VCaP (cell line): ENCODE measurements around the gene KLF17.

Experiments
- H3K27ac ChIP-seq: fragments of 450-650 bp; 2 replicates; pipeline ENCODE4 v1.5.1; 2017
- TF ChIP-seq, protein P1 (sequence below): fragments of 450-650 bp; conservative IDR thresholded peaks from 2 replicates; pipeline ENCODE4 v1.5.1; 2017; ENCODE audit warnings: mild to moderate bottlenecking, moderate library complexity

The KLF17 gene, protein sequence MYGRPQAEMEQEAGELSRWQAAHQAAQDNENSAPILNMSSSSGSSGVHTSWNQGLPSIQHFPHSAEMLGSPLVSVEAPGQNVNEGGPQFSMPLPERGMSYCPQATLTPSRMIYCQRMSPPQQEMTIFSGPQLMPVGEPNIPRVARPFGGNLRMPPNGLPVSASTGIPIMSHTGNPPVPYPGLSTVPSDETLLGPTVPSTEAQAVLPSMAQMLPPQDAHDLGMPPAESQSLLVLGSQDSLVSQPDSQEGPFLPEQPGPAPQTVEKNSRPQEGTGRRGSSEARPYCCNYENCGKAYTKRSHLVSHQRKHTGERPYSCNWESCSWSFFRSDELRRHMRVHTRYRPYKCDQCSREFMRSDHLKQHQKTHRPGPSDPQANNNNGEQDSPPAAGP

DNA sequence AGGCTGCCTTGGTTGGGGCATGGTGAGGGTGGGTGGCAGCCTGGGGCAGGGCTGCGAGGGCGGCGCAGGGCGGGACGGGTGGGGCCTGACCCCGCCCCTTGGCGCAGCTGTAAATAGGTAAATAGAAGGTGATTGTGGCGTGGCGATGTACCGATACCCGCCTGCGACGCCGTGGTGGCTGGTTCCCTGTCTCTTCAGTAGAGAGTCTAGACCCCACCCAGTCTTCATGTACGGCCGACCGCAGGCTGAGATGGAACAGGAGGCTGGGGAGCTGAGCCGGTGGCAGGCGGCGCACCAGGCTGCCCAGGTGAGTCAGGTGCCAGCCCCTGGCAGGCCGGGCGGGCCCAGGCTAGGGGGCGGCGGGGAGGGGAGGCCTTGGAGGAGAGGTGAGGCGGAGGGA is at the start of gene KLF17:
Gene KLF17, plus strand, starts transcription at position 140 of the 400 bp plus-strand sequence. Its CDS starts 87 bp downstream, at position 227.
- no peak within 1 kb of the TSS for H3K27ac ChIP-seq
- TF ChIP-seq, protein P1, sequence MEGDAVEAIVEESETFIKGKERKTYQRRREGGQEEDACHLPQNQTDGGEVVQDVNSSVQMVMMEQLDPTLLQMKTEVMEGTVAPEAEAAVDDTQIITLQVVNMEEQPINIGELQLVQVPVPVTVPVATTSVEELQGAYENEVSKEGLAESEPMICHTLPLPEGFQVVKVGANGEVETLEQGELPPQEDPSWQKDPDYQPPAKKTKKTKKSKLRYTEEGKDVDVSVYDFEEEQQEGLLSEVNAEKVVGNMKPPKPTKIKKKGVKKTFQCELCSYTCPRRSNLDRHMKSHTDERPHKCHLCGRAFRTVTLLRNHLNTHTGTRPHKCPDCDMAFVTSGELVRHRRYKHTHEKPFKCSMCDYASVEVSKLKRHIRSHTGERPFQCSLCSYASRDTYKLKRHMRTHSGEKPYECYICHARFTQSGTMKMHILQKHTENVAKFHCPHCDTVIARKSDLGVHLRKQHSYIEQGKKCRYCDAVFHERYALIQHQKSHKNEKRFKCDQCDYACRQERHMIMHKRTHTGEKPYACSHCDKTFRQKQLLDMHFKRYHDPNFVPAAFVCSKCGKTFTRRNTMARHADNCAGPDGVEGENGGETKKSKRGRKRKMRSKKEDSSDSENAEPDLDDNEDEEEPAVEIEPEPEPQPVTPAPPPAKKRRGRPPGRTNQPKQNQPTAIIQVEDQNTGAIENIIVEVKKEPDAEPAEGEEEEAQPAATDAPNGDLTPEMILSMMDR: no peak

DNA sequence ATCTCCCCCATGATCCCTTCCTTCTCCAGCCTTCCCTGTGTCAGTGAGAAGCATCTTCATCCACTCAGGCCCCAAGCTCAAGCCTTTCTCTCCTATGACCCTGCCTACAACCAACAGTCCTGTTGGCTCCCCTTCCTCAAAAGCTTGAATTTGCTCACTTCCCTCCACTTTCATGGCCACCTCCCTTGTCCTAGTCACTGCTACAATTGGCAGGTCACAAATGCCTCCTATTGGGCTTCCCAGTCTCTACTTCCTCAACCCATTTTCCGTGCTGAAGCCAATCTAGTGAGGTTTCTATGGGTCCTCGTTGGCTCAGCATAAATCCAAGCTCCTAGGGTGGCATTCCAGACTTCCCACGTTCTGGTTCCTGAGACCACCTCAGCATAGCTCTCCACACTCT is 47.2 kb upstream of the KLF17 start:
- TF ChIP-seq, protein P1: no peak
- no peak overlapping the region for H3K27ac ChIP-seq

DNA sequence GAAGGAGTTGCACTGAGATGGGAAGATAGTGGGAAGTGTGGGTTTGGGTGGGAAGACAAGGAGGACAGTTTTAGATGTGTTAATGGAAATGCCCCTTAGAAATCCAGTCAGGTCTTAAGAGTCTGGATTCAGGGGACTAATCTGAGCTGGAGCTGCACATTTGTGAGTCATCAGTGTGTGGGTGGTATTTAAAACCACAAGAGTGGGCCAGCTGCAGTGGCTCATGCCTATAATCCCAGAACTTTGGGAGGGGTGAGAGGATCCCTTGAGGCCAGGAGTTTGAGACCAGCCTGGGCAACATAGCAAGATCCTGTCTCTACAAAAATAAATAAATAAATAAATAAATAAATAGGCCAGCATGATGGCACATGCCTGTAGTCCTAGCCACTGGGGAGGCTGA is 46.4 kb upstream of the KLF17 start:
- no peak overlapping the region for H3K27ac ChIP-seq
- TF ChIP-seq, protein P1: no peak

DNA sequence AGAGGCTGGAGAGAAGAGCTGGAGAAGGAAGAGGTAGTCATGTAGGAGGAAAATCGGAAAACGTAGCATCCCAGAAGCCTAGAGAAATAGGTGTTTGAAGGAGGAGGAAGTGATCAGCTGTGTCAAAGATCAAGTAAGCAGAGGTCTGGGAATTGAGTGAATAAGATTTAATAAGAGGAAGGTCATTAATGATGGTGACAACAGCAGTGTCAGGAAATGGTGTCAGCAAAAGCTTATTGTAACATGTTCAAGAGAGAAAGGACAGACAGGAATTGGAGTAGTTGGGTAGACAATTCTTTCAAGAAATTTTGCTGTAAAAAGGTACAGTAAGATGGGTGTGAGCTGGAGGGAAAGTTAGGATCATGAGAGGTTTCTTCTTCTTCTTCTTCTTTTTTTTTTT is 45.8 kb upstream of the KLF17 start:
- no peak overlapping the region for H3K27ac ChIP-seq
- TF ChIP-seq, protein P1: no peak

DNA sequence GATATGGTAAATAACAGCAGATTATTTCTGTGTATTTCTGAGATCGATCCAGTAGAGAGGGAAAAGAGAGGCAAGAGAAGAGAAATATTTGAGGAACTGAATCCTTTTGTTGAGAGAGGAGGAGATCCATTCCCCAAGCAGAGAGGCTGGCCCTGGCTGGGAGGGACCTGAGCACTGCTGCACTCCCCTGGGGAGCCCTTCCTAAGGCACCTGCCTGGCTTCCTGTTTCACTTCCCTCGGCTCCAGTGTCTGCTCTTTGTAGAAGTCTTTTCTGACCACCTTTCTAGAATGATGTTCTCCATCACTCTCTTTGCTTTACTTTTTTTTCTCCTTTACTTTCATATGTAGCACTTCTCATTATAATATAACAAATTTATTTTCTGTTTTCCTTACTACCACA is 45.1 kb upstream of the KLF17 start:
- H3K27ac ChIP-seq: no peak overlapping the region
- TF ChIP-seq, protein P1: no peak

DNA sequence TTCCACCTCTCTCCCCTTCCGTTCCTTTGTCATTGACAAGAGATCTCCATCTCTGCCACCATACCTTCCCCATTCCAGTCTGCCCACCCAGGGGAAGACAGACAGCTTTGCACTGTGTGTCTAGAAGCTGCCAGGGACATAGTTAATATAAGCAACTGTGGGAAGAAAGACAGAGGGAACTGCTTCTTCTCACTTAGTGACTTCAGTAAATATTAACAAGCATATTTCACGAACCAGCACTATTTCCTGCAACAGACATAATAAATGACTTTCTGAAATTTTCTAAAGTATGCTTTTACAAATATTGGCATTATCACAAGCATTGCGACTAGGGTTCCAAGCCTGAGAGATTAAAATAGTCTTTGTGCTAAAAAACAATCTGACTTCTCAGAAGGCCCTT is 44.2 kb upstream of the KLF17 start:
- TF ChIP-seq, protein P1: no peak
- no peak overlapping the region for H3K27ac ChIP-seq

DNA sequence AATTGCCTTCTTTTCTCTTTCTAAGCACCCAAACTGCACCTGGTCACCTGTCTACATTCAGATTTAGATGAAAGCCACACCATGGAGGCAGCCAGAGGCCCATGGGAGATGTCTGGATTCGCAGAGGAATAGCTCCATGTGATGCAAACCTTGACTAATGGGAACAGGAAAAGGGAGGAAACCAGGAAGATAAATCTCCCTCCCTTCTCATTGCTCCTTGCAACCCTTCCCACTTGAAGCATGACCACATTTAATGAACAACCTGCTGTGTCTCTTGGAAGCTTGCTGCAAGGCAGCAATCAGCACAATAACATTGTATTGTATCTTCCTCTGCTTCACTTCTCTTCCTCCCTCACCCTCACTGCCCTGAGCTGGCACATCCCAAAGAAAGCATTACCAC is 42.6 kb upstream of the KLF17 start:
- H3K27ac ChIP-seq: no peak overlapping the region
- TF ChIP-seq, protein P1: no peak
